Upper lobe of right lung (tissue), 1 donor: ENCODE measurements around the gene VAPB. TPM values are rescaled to one million over a fixed set of nuclear protein-coding genes. Genes with fewer than 3 reads are reported as not detected.

ENCODE experiments used
- ATAC-seq: fragments of 200-7000 bp; cut with Tn5 transposase; one replicate; pipeline ENCODE4 v1.9.1; 2020; ENCODE audit warnings: mild to moderate bottlenecking, moderate library complexity
- DNase-seq: peaks from one replicate; pipeline ENCODE4 v3.0.0-alpha.2; 2020
- H3K27ac ChIP-seq: fragments of 200-600 bp; one replicate; pipeline ENCODE4 v1.8.0; 2022
- H3K27me3 ChIP-seq: fragments of 200-600 bp; one replicate; pipeline ENCODE4 v1.8.0; 2022; ENCODE audit warnings: mild to moderate bottlenecking
- H3K36me3 ChIP-seq: fragments of 200-600 bp; one replicate; pipeline ENCODE4 v1.8.0; 2022
- H3K4me1 ChIP-seq: fragments of 200-600 bp; one replicate; pipeline ENCODE4 v1.8.0; 2022
- H3K4me3 ChIP-seq: fragments of 200-600 bp; one replicate; pipeline ENCODE4 v1.8.0; 2022; ENCODE audit warnings: mild to moderate bottlenecking
- H3K9me3 ChIP-seq: fragments of 200-600 bp; one replicate; pipeline ENCODE4 v1.8.0; 2022
- intact Hi-C: fragments of 100-400 bp; cut with DNase I; formaldehyde crosslinking; loops from one replicate; pipeline ENCODE4 v1.11.0; 2022
- long read RNA-seq: library from polyadenylated mRNA; unstranded; transcript quantifications from one replicate; pipeline ENCODE4 v2.0.0, GENCODE V29; 2021
- total RNA-seq: library from RNA; stranded (reverse); fragmentation: NEBNext Ultra II Directional; extraction: Animal tissue kit (Norgen Biotek cat#: 25700); gene quantifications from one replicate; pipeline ENCODE4 v1.2.1, GENCODE V29; 2021
- TF ChIP-seq, protein P1 (sequence below): fragments of 200-600 bp; IDR thresholded peaks from one replicate; pipeline ENCODE4 v1.8.0; 2022; ENCODE audit warnings: antibody characterized with exemption
- donor health status: DM: no; HTN: yes; CAD: no; lungs with severe emphysema.

The VAPB gene, protein sequence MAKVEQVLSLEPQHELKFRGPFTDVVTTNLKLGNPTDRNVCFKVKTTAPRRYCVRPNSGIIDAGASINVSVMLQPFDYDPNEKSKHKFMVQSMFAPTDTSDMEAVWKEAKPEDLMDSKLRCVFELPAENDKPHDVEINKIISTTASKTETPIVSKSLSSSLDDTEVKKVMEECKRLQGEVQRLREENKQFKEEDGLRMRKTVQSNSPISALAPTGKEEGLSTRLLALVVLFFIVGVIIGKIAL
- total RNA-seq: 47.8 TPM
- long read RNA-seq, full-length matches to known transcripts: 72 of 86 reads
- long read RNA-seq, partial matches to known transcripts: 1 of 86 reads
- long read RNA-seq, other reads (novel, unspliced or antisense): 13 of 86 reads

DNA sequence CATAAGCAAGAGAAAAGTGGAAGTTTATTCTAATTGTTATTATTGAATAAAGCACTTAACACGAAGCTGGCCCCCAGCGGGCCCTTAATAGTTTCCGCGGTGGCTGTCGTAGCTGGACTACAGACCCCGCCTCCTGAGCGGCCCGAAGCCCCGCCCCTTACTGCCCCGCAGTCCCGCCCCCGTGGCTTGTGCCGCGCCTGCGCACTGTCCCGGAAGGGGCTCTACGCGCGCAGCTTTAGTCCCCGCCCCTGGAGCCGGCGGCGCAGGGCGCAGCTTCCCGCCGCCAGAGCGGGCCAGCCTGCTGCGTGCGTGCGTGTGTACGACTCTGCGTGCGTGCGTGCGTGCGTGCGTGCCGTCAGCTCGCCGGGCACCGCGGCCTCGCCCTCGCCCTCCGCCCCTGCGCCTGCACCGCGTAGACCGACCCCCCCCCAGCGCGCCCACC is at the start of gene VAPB:
TSS of gene VAPB (plus strand) at position 348 of the 442 bp plus-strand sequence. CDS start 231 bp downstream, outside the sequence.
- intact Hi-C loops: no loop called here
- ATAC-seq: peak; percentile 99
- DNase-seq: peak; percentile 98
- no peaks in the 10 kb centered on the region for H3K36me3 ChIP-seq
- no peaks in the 10 kb centered on the region for H3K27me3 ChIP-seq
- no peaks in the 10 kb centered on the region for H3K9me3 ChIP-seq
- peaks cover 22% of the 10 kb centered on the region for H3K4me1 ChIP-seq
- H3K27ac ChIP-seq: peak within 1 kb of the TSS; percentile 93
- TF ChIP-seq, protein P1, sequence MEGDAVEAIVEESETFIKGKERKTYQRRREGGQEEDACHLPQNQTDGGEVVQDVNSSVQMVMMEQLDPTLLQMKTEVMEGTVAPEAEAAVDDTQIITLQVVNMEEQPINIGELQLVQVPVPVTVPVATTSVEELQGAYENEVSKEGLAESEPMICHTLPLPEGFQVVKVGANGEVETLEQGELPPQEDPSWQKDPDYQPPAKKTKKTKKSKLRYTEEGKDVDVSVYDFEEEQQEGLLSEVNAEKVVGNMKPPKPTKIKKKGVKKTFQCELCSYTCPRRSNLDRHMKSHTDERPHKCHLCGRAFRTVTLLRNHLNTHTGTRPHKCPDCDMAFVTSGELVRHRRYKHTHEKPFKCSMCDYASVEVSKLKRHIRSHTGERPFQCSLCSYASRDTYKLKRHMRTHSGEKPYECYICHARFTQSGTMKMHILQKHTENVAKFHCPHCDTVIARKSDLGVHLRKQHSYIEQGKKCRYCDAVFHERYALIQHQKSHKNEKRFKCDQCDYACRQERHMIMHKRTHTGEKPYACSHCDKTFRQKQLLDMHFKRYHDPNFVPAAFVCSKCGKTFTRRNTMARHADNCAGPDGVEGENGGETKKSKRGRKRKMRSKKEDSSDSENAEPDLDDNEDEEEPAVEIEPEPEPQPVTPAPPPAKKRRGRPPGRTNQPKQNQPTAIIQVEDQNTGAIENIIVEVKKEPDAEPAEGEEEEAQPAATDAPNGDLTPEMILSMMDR: no peak
- H3K4me3 ChIP-seq: peak within 1 kb of the TSS; percentile 84

DNA sequence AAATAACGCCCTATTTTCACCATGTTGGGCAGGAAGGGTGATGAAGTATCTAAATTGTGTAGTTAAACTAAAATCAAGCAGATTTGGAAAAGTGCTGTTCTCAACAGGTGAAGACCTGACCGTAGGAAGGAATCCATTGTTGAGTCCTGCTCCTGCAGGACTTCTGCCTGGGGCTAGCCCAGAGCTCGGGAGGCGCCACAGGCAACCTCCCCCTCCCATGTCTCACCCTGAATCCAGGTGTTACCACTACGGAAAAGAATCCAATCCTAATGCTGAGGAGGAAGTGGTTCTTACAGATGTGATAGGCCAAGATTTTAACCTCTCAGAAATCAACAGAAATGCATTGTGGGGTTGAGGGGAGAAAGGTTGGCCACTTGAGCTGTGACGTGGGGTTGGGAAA is 49.3 kb upstream of the VAPB start:
- no peak overlapping the region for H3K27ac ChIP-seq
- no peak for ATAC-seq
- no peaks in the 10 kb centered on the region for H3K27me3 ChIP-seq
- intact Hi-C loops: no loop called here
- no peaks in the 10 kb centered on the region for H3K9me3 ChIP-seq
- H3K4me3 ChIP-seq: no peak overlapping the region
- DNase-seq: no peak
- peaks cover 6% of the 10 kb centered on the region for H3K36me3 ChIP-seq
- H3K4me1 ChIP-seq: no peaks in the 10 kb centered on the region
- TF ChIP-seq, protein P1: no peak

DNA sequence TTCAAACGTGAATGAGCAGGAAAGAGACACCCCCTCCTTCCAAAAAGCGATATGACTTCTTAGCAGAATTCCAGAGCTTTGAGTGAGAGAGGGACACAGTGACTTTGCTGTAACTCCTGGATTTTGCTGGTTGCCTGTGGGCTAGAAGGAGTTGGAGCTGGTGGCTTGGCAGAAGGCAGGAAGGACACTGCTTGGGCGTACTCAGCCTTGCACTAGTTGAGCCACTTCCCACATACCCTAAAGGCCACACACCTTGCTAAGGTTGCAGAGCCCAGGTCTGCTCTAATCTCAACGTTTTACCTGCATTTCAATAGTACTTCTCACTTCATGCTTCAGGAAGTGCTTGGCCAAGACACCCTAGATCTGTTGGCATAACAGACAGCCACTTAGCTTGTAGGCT is 48.9 kb upstream of the VAPB start:
- Histone ChIP-seq H3K9me3 (no peaks in the 10 kb centered on the region), H3K36me3 (peaks cover 10% of the 10 kb centered on the region), H3K27me3 (no peaks in the 10 kb centered on the region), H3K27ac (no peak overlapping the region), H3K4me1 (no peaks in the 10 kb centered on the region), H3K4me3 (no peak overlapping the region)
- TF ChIP-seq, protein P1: no peak
- ATAC-seq (no peak), DNase-seq (no peak)
- intact Hi-C loops: no loop called here

DNA sequence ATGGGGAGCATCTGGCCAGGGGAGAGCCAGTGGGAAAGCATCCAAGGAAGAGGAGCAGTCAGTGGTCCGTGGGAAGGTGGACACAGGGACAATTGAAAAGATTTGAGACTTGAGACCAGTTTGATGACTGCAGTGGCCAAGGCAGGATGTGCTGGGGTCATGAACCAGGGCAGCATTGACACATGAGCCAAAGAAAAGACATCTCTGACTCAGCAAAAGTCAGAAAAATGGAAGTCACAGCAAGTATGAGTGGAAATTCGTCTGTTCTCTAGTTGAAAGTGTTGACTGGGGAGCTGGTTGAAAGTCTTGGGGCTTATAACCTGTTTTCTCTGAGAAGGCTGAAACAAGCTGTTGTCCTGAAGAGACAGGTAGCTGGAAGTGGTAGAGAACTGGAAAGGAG is 48.2 kb upstream of the VAPB start:
- TF ChIP-seq, protein P1: no peak
- H3K36me3 ChIP-seq: peaks cover 17% of the 10 kb centered on the region
- H3K9me3 ChIP-seq: no peaks in the 10 kb centered on the region
- no peaks in the 10 kb centered on the region for H3K27me3 ChIP-seq
- DNase-seq: no peak
- H3K4me3 ChIP-seq: no peak overlapping the region
- H3K4me1 ChIP-seq: no peaks in the 10 kb centered on the region
- intact Hi-C loops: no loop called here
- no peak overlapping the region for H3K27ac ChIP-seq
- ATAC-seq: no peak

DNA sequence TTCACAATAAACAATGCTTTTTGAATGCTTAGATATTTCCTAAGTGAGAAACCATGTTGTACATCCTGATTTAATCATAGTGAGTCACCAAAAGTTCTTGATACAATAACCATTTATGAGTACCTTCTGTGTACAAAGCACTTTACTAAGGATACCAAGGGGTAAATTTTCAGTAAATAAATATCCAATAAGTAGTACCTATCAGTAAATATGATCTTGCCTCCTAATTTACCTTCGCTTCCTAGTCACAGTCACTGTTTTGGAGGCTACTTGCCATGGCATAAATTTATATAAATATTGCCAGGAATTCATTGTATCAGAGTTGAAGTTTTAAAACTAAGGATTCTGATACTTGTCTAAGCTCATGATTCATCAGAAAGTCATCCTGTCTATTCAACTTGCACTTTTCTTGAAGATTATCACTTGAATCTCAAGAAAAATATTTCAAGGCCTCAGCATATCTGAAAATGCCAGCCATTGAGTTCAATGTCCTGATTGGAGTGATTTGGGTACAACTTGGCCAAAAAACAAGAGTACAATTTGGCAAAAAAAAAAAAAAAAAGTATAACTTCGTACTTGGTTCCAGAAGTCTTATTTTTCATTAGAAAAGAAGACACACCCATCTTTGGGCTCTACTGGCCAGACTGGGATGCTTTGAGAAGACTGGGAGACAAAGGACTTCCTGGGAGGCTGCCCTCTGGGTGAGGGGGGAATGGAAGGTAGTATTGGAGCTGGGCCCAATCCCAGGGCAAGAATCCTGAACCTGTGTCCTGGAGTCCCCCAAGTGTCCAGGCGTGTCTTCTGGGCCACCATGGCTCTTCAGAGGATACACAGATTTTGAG is 46.7 kb upstream of the VAPB start:
- peaks cover 26% of the 10 kb centered on the region for H3K36me3 ChIP-seq
- intact Hi-C loops: no loop called here
- H3K4me1 ChIP-seq: no peaks in the 10 kb centered on the region
- H3K27ac ChIP-seq: no peak overlapping the region
- no peak for ATAC-seq
- H3K4me3 ChIP-seq: no peak overlapping the region
- TF ChIP-seq, protein P1: no peak
- DNase-seq: no peak
- no peaks in the 10 kb centered on the region for H3K27me3 ChIP-seq
- H3K9me3 ChIP-seq: no peaks in the 10 kb centered on the region
